ENCODE data around the gene DCAF16. TPM values are rescaled to one million over a fixed set of nuclear protein-coding genes. Genes with fewer than 3 reads are reported as not detected.

DCAF16 gene
- total and polyA plus RNA-seq, 7 experiments from 2014 or later, result 29.3 to 85.1 (median 67.0) TPM

DNA sequence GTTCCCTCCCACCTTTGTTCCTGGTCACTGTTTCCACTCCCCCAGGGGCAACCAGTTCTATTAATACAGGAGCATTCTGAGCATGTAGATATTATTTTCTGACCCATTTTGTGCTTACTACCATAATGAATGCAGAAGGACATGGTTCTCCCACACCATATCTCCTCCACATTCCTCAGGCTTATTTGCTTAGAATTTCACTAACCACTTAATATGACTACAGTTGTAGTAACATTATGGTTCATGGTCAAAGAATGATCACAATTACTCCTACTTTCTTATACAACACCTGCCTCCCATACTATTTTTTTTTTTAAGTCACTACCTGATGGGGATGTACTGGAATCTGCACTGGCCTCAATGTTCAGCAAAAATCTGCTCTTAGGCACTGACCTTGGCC is 21.6 kb downstream of the DCAF16 start:
- Mint-ChIP-seq H3K27me3 (peaks cover 0 to 5% (median 0%) of the 10 kb centered on the region in 5 donors), H3K9me3 (no peaks in the 10 kb centered on the region), H3K4me1 (peaks cover 4 to 10% (median 6%) of the 10 kb centered on the region in 7 donors), H3K36me3 (peaks cover 0 to 42% (median 20%) of the 10 kb centered on the region in 5 donors), H3K27ac (no peak overlapping the region), H3K4me3 (no peak overlapping the region)
- ATAC-seq (no peak), DNase-seq (no peak)
- Histone ChIP-seq H3K27me3 (ENCODE audit: control insufficient read depth in 2 of 2, insufficient read depth in 2 of 2, low read length in 2 of 2) (no peaks in the 10 kb centered on the region), H3K4me3 (ENCODE audit: low read length) (no peak overlapping the region), H3K27ac (ENCODE audit: low read depth, low read length) (no peak overlapping the region), H3K9me3 (ENCODE audit: control insufficient read depth in 2 of 3, low read length in 3 of 3) (no peaks in the 10 kb centered on the region), H3K36me3 (ENCODE audit: control insufficient read depth in 2 of 3, insufficient read depth in 3 of 3, low read length in 3 of 3) (no peaks in the 10 kb centered on the region), H3K4me1 (ENCODE audit: control insufficient read depth in 2 of 2, insufficient read depth in 2 of 2, low read length in 2 of 2) (no peaks in the 10 kb centered on the region)
- ChIA-PET POLR2A (no interaction called here), CTCF (no interaction called here)
- intact Hi-C loops (cut with micrococcal nuclease), result no loop called here

GRCh38 chr4:17787315-17787714 is 23.2 kb downstream of the DCAF16 start:
- H3K36me3 Mint-ChIP-seq, result peaks cover 0 to 32% (median 17%) of the 10 kb centered on the region in 5 donors
- no peak for ATAC-seq
- peaks cover 5 to 10% (median 6%) of the 10 kb centered on the region in 7 donors for H3K4me1 Mint-ChIP-seq
- Histone ChIP-seq H3K9me3 (ENCODE audit: control insufficient read depth in 2 of 3, low read length in 3 of 3) (no peaks in the 10 kb centered on the region), H3K36me3 (ENCODE audit: control insufficient read depth in 2 of 3, insufficient read depth in 3 of 3, low read length in 3 of 3) (no peaks in the 10 kb centered on the region), H3K27ac (ENCODE audit: low read depth, low read length) (no peak overlapping the region), H3K27me3 (ENCODE audit: control insufficient read depth in 2 of 2, insufficient read depth in 2 of 2, low read length in 2 of 2) (no peaks in the 10 kb centered on the region), H3K4me3 (ENCODE audit: low read length) (no peak overlapping the region), H3K4me1 (ENCODE audit: control insufficient read depth in 2 of 2, insufficient read depth in 2 of 2, low read length in 2 of 2) (no peaks in the 10 kb centered on the region)
- no peaks in the 10 kb centered on the region for H3K9me3 Mint-ChIP-seq
- CTCF ChIA-PET, result no interaction called here
- intact Hi-C loops (cut with micrococcal nuclease), result no loop called here
- no peak overlapping the region for H3K27ac Mint-ChIP-seq
- peaks cover under 1 to 9% (median 6%) of the 10 kb centered on the region in 5 donors for H3K27me3 Mint-ChIP-seq
- POLR2A ChIA-PET, result interaction anchor here (0.6 kb wide), 2 partner anchors 116 to 867 kb away, joined by 4 to 6 read pairs; no protein-coding TSS in a partner anchor
- no peak for DNase-seq
- no peak overlapping the region for H3K4me3 Mint-ChIP-seq

GRCh38 chr4:17786567-17786966 is 24.0 kb downstream of the DCAF16 start:
- Mint-ChIP-seq H3K4me1 (peaks cover 6 to 18% (median 12%) of the 10 kb centered on the region in 7 donors), H3K9me3 (no peaks in the 10 kb centered on the region), H3K27me3 (peaks cover 8 to 17% (median 14%) of the 10 kb centered on the region in 5 donors), H3K4me3 (no peak overlapping the region), H3K36me3 (peaks cover 4 to 24% (median 17%) of the 10 kb centered on the region in 5 donors), H3K27ac (no peak overlapping the region)
- Histone ChIP-seq H3K4me1 (ENCODE audit: control insufficient read depth in 2 of 2, insufficient read depth in 2 of 2, low read length in 2 of 2) (no peaks in the 10 kb centered on the region), H3K4me3 (ENCODE audit: low read length) (no peak overlapping the region), H3K9me3 (ENCODE audit: control insufficient read depth in 2 of 3, low read length in 3 of 3) (no peaks in the 10 kb centered on the region), H3K27me3 (ENCODE audit: control insufficient read depth in 2 of 2, insufficient read depth in 2 of 2, low read length in 2 of 2) (no peaks in the 10 kb centered on the region), H3K36me3 (ENCODE audit: control insufficient read depth in 2 of 3, insufficient read depth in 3 of 3, low read length in 3 of 3) (no peaks in the 10 kb centered on the region), H3K27ac (ENCODE audit: low read depth, low read length) (no peak overlapping the region)
- ATAC-seq (no peak), DNase-seq (no peak)
- ChIA-PET POLR2A (interaction anchor here (0.6 kb wide), 1 partner anchor 115 kb away, joined by 4 read pairs; no protein-coding TSS in a partner anchor), CTCF (no interaction called here)
- intact Hi-C loops (cut with micrococcal nuclease), result no loop called here

GRCh38 chr4:17785858-17786257 is 24.7 kb downstream of the DCAF16 start:
- Histone ChIP-seq H3K27ac (ENCODE audit: low read depth, low read length) (no peak overlapping the region), H3K27me3 (ENCODE audit: control insufficient read depth in 2 of 2, insufficient read depth in 2 of 2, low read length in 2 of 2) (no peaks in the 10 kb centered on the region), H3K4me1 (ENCODE audit: control insufficient read depth in 2 of 2, insufficient read depth in 2 of 2, low read length in 2 of 2) (no peaks in the 10 kb centered on the region), H3K9me3 (ENCODE audit: control insufficient read depth in 2 of 3, low read length in 3 of 3) (no peaks in the 10 kb centered on the region), H3K4me3 (ENCODE audit: low read length) (no peak overlapping the region), H3K36me3 (ENCODE audit: control insufficient read depth in 2 of 3, insufficient read depth in 3 of 3, low read length in 3 of 3) (no peaks in the 10 kb centered on the region)
- Mint-ChIP-seq H3K4me3 (no peak overlapping the region), H3K9me3 (no peaks in the 10 kb centered on the region), H3K27ac (peak overlapping the region in 1 of 9 donors; percentile 47), H3K4me1 (peaks cover 6 to 19% (median 14%) of the 10 kb centered on the region in 7 donors), H3K27me3 (peaks cover 11 to 22% (median 16%) of the 10 kb centered on the region in 5 donors), H3K36me3 (peaks cover 0 to 17% (median 15%) of the 10 kb centered on the region in 5 donors)
- no peak for ATAC-seq
- intact Hi-C loops (cut with micrococcal nuclease), result no loop called here
- ChIA-PET POLR2A (no interaction called here), CTCF (no interaction called here)
- DNase-seq, result no peak

GRCh38 chr4:17781300-17782287 is 29.0 kb downstream of the DCAF16 start, which contains the start of gene FAM184B:
Gene FAM184B, minus strand, starts transcription at chr4:17781621. Its CDS starts 322 bp downstream, at chr4:17781299.
- Mint-ChIP-seq H3K27me3 (peaks cover 36 to 51% (median 42%) of the 10 kb centered on the region in 5 donors), H3K9me3 (no peaks in the 10 kb centered on the region), H3K36me3 (peaks cover 0 to 5% (median 0%) of the 10 kb centered on the region in 5 donors), H3K4me1 (peaks cover 6 to 25% (median 20%) of the 10 kb centered on the region in 7 donors), H3K27ac (peak within 1 kb of the TSS in 1 of 9 donors; percentile 47), H3K4me3 (peak within 1 kb of the TSS in 9 of 10 donors; percentile 2 to 73 (median 13))
- Histone ChIP-seq H3K27ac (ENCODE audit: low read depth, low read length) (no peak within 1 kb of the TSS), H3K4me3 (ENCODE audit: low read length) (no peak within 1 kb of the TSS), H3K9me3 (ENCODE audit: control insufficient read depth in 2 of 3, low read length in 3 of 3) (no peaks in the 10 kb centered on the region), H3K27me3 (ENCODE audit: control insufficient read depth in 2 of 2, insufficient read depth in 2 of 2, low read length in 2 of 2) (peaks cover 0 to 7% of the 10 kb centered on the region in 2 donors), H3K36me3 (ENCODE audit: control insufficient read depth in 2 of 3, insufficient read depth in 3 of 3, low read length in 3 of 3) (no peaks in the 10 kb centered on the region), H3K4me1 (ENCODE audit: control insufficient read depth in 2 of 2, insufficient read depth in 2 of 2, low read length in 2 of 2) (no peaks in the 10 kb centered on the region)
- ATAC-seq, result no peak
- ChIA-PET CTCF (no interaction called here), POLR2A (no interaction called here)
- intact Hi-C loops (cut with micrococcal nuclease), result no loop called here
- no peak for DNase-seq

- H3K4me1 Mint-ChIP-seq, result peaks cover 3 to 22% (median 16%) of the 10 kb centered on the region in 7 donors
- H3K27ac Mint-ChIP-seq, result no peak overlapping the region
- H3K27ac ChIP-seq (ENCODE audit: low read depth, low read length), result no peak overlapping the region
- peak overlapping the region in 6 of 10 donors; percentile 3 to 73 (median 16) for H3K4me3 Mint-ChIP-seq
- peaks cover 36 to 53% (median 42%) of the 10 kb centered on the region in 5 donors for H3K27me3 Mint-ChIP-seq
- no peak for DNase-seq
- intact Hi-C loops (cut with micrococcal nuclease), result no loop called here
- no peaks in the 10 kb centered on the region for H3K9me3 ChIP-seq (ENCODE audit: control insufficient read depth in 2 of 3, low read length in 3 of 3)
- no peak for ATAC-seq
- H3K4me1 ChIP-seq (ENCODE audit: control insufficient read depth in 2 of 2, insufficient read depth in 2 of 2, low read length in 2 of 2), result no peaks in the 10 kb centered on the region
- H3K9me3 Mint-ChIP-seq, result no peaks in the 10 kb centered on the region
- CTCF ChIA-PET, result no interaction called here
- POLR2A ChIA-PET, result interaction anchor here (0.6 kb wide), 1 partner anchor 26 kb away, joined by 3 read pairs; no protein-coding TSS in a partner anchor
- no peak overlapping the region for H3K4me3 ChIP-seq (ENCODE audit: low read length)
- H3K27me3 ChIP-seq (ENCODE audit: control insufficient read depth in 2 of 2, insufficient read depth in 2 of 2, low read length in 2 of 2), result peaks cover 0 to 7% of the 10 kb centered on the region in 2 donors
- H3K36me3 Mint-ChIP-seq, result peaks cover 0 to 5% (median 0%) of the 10 kb centered on the region in 5 donors
- no peaks in the 10 kb centered on the region for H3K36me3 ChIP-seq (ENCODE audit: control insufficient read depth in 2 of 3, insufficient read depth in 3 of 3, low read length in 3 of 3)
These were observed 29.9 kb downstream of the DCAF16 start for GRCh38 chr4:17780501-17781299.

All from naive thymus-derived CD4-positive, alpha-beta T cell (primary cell).